Prostate gland (tissue), 2 donors: ENCODE results near the gene NDUFA8. TPM values are rescaled to one million over a fixed set of nuclear protein-coding genes. Genes with fewer than 3 reads are reported as not detected.
"Not testable (repeated sequence)": the region's sequence is repeated elsewhere in the genome, so short reads cannot be mapped to it uniquely, and the experiment has no call there.

Experiments used
- DNase-seq: peaks from one replicate; pipeline ENCODE4 v3.0.0-alpha.2; 2019; ENCODE audit warnings: low spot score
- H3K27ac ChIP-seq, 2 donors: fragments of 200-600 bp; sonication (generic); 2 replicates each; pipeline ENCODE4 v1.5.1; 2017 to 2019
- H3K27me3 ChIP-seq: fragments of 200-600 bp; sonication (generic); replicated peaks from 2 replicates; pipeline ENCODE4 v1.5.1; 2019; ENCODE audit not compliant: insufficient read depth
- H3K36me3 ChIP-seq, 2 donors: fragments of 200-600 bp; sonication (generic); 1 replicate in 1 of 2; 2 replicates in 1 of 2; pipeline versions ENCODE4 v1.5.1 to v1.8.1; 2017 to 2019
- H3K4me1 ChIP-seq: fragments of 200-600 bp; sonication (generic); replicated peaks from 2 replicates; pipeline ENCODE4 v1.5.1; 2019
- H3K4me3 ChIP-seq, 2 donors: fragments of 200-600 bp; sonication (generic); 2 replicates each; pipeline ENCODE4 v1.5.1; 2017 to 2019
- H3K9me3 ChIP-seq: fragments of 200-600 bp; sonication (generic); 2 replicates; pipeline ENCODE4 v1.5.1; 2017
- CTCF ChIP-seq, 4 experiments: fragments of 200-600 bp in 2 of 4; fragments of 450-650 bp in 2 of 4; sonication (generic) in 2 of 4; IDR thresholded peaks; 1 replicate in 3 of 4; 2 replicates in 1 of 4; pipeline ENCODE4 v1.5.1; 2016 to 2019; ENCODE audit warnings: antibody characterized with exemption in 4 of 4, mild to moderate bottlenecking in 2 of 4, moderate library complexity in 2 of 4
- POLR2A ChIP-seq: fragments of 450-650 bp; IDR thresholded peaks from one replicate; pipeline ENCODE4 v1.6.1; 2016; ENCODE audit warnings: antibody characterized with exemption, mild to moderate bottlenecking
- POLR2AphosphoS5 ChIP-seq: sonication (generic); formaldehyde crosslinking; IDR thresholded peaks from one replicate; pipeline ENCODE4 v1.6.1; 2017; ENCODE audit warnings: antibody characterized with exemption
- WGBS: methylation state at CpG from one replicate; pipeline ENCODE4 v1.1.5; 2018; 5-methylcytosine and 5-hydroxymethylcytosine counted together
- intact Hi-C: fragments of 100-400 bp; cut with DNase I; formaldehyde crosslinking; loops from one replicate; pipeline ENCODE4 v1.14.2; 2022
- total RNA-seq, 2 donors: library from RNA; depleted of rRNA; stranded (reverse); fragments of >200 nt; gene quantifications; one replicate each; pipeline ENCODE4 v1.1.0, GENCODE V29; 2016

The NDUFA8 gene
- total RNA-seq, 2 donors from 2014 or later, result 60.7 to 69.6 TPM

GRCh38 chr9:122118343-122119165, 41.0 kb downstream of the NDUFA8 start:
- no peaks in the 10 kb centered on the region for H3K27me3 ChIP-seq
- no peaks in the 10 kb centered on the region for H3K4me1 ChIP-seq
- WGBS, result 77% methylated on average over 5 of the region's 5 CpGs
- no peaks in the 10 kb centered on the region for H3K9me3 ChIP-seq
- H3K4me3 ChIP-seq, result no peak overlapping the region
- no peaks in the 10 kb centered on the region for H3K36me3 ChIP-seq
- DNase-seq, result no peak
- H3K27ac ChIP-seq, result no peak overlapping the region
- intact Hi-C loops, result no loop called here
- no peak for TF ChIP-seq CTCF (IDR thresholded peaks at IDR 0.05)
- no peak for TF ChIP-seq POLR2AphosphoS5
- no peak for TF ChIP-seq POLR2A

GRCh38 chr9:122117241-122117640, 42.3 kb downstream of the NDUFA8 start:
- WGBS, result 71% methylated on average over 9 of the region's 9 CpGs
- H3K4me1 ChIP-seq, H3K27me3 ChIP-seq, H3K36me3 ChIP-seq, H3K27ac ChIP-seq, H3K4me3 ChIP-seq, intact Hi-C loops, DNase-seq, H3K9me3 ChIP-seq: not testable (repeated sequence)

- 94% methylated on average over 10 of the region's 10 CpGs for WGBS
- Histone ChIP-seq H3K36me3 (no peaks in the 10 kb centered on the region), H3K9me3 (no peaks in the 10 kb centered on the region), H3K4me3 (no peak overlapping the region), H3K27ac (no peak overlapping the region), H3K27me3 (no peaks in the 10 kb centered on the region), H3K4me1 (no peaks in the 10 kb centered on the region)
- no peak for TF ChIP-seq POLR2A
- TF ChIP-seq CTCF (IDR thresholded peaks at IDR 0.05), result no peak
- TF ChIP-seq POLR2AphosphoS5, result no peak
- DNase-seq, result no peak
- intact Hi-C loops, result no loop called here
Measured at GRCh38 chr9:122116448-122117173, 43.0 kb downstream of the NDUFA8 start.

- H3K36me3 ChIP-seq, result no peaks in the 10 kb centered on the region
- no peaks in the 10 kb centered on the region for H3K27me3 ChIP-seq
- no peaks in the 10 kb centered on the region for H3K4me1 ChIP-seq
- no peak overlapping the region for H3K4me3 ChIP-seq
- 86% methylated on average over 3 of the region's 4 CpGs for WGBS
- TF ChIP-seq CTCF (IDR thresholded peaks at IDR 0.05) (no peak), POLR2A (no peak), POLR2AphosphoS5 (no peak)
- H3K27ac ChIP-seq, result no peak overlapping the region
- no peak for DNase-seq
- no peaks in the 10 kb centered on the region for H3K9me3 ChIP-seq
- intact Hi-C loops, result no loop called here
Measured at GRCh38 chr9:122116040-122116439, 43.5 kb downstream of the NDUFA8 start.

GRCh38 chr9:122115176-122116035, 44.2 kb downstream of the NDUFA8 start:
- TF ChIP-seq POLR2AphosphoS5 (no peak), POLR2A (no peak), CTCF (IDR thresholded peaks at IDR 0.05) (no peak)
- H3K9me3 ChIP-seq, result no peaks in the 10 kb centered on the region
- no peaks in the 10 kb centered on the region for H3K4me1 ChIP-seq
- no peaks in the 10 kb centered on the region for H3K36me3 ChIP-seq
- WGBS, result 75% methylated on average over 12 of the region's 12 CpGs
- intact Hi-C loops, result no loop called here
- H3K4me3 ChIP-seq, result no peak overlapping the region
- no peak overlapping the region for H3K27ac ChIP-seq
- H3K27me3 ChIP-seq, result no peaks in the 10 kb centered on the region
- no peak for DNase-seq
